Epithelial cell of esophagus (primary cell): ENCODE data around the gene DIO3.
"Not testable (repeated sequence)": the region's sequence is repeated elsewhere in the genome, so short reads cannot be mapped to it uniquely, and the experiment has no call there.

Source experiments
- DNase-seq: peaks from one replicate; pipeline ENCODE4 v3.0.0; 2010; ENCODE audit warnings: low read depth
- H3K4me3 ChIP-seq: 2 replicates; pipeline ENCODE4 v1.5.1; 2011; ENCODE audit warnings: mild to moderate bottlenecking, low read length, control low read depth
- TF ChIP-seq, protein P1 (sequence below): IDR thresholded peaks from 2 replicates; pipeline ENCODE4 v1.5.1; 2011; ENCODE audit warnings: low read depth, mild to moderate bottlenecking, low read length, control low read depth, inconsistent platforms; ENCODE audit not compliant: insufficient read depth; ENCODE audit errors: missing control alignments

Gene DIO3

DNA sequence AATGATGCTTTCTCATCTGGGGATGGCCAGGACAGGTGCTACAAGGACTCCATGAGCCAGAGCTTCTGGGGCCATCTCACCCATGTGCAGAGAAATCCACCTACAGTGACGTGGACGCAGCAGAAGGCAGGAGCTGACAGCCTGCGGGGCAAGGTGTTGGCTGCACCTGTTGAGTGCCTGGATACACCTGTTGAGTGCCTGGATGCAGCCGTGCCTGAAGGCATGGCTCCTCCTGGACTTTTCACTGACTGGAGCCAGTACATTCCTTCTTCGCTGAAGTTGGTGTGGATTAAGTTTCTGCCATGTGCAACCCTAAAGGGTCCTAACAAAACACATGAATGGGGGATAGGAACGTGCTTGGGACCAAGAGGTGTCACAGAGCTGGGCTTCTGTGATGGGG, 7.4 kb upstream of the DIO3 start:
- H3K4me3 ChIP-seq: no peak overlapping the region
- no peak for DNase-seq
- TF ChIP-seq, protein P1, sequence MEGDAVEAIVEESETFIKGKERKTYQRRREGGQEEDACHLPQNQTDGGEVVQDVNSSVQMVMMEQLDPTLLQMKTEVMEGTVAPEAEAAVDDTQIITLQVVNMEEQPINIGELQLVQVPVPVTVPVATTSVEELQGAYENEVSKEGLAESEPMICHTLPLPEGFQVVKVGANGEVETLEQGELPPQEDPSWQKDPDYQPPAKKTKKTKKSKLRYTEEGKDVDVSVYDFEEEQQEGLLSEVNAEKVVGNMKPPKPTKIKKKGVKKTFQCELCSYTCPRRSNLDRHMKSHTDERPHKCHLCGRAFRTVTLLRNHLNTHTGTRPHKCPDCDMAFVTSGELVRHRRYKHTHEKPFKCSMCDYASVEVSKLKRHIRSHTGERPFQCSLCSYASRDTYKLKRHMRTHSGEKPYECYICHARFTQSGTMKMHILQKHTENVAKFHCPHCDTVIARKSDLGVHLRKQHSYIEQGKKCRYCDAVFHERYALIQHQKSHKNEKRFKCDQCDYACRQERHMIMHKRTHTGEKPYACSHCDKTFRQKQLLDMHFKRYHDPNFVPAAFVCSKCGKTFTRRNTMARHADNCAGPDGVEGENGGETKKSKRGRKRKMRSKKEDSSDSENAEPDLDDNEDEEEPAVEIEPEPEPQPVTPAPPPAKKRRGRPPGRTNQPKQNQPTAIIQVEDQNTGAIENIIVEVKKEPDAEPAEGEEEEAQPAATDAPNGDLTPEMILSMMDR: no peak

DNA sequence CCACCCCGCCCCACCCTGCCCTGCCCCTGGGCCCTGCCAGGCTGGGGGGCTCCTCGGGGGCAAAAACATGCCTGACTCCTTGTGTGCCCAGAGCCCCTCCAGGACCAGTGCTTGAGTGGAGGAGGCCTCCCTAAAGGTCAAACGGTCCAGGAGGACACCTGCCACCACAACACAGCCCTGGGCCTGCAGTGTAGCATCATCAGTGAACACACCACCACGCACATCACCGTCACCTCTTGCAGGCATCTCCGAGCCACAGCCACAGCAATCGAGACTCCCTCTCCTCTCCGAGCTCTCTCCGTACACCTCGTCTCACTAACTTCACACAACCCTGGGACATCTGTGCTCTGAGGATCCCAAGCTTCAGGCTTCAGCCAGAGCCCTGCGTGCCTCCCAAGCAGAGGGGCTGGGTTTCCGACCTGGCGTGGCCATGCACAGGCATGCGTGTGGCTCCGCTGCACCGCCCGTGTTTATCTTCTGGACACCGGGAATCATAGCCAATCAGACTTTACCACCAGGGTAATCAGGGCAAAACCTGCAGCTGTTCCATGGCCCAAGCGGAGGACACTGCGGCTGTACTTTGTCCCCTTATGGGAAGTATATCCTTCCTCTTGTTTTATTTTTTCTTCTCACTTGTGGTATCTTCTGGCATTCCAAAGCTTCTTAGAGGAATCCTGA, 6.2 kb upstream of the DIO3 start:
- TF ChIP-seq, protein P1: no peak
- no peak for DNase-seq
- no peak overlapping the region for H3K4me3 ChIP-seq

DNA sequence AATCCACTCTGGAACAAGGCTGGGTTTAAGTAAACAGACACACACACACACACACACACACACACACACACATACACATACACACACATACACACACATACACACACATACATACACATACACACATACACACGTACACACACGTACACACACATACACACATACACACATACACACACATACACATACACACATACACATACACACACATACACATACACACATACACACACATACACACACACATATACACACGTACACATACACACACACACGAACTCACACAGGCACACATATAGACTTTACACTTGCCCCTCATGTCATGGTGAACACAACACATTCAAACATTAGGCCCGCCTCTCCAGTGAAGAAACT, 5.6 kb upstream of the DIO3 start:
- DNase-seq, H3K4me3 ChIP-seq: not testable (repeated sequence)

DNA sequence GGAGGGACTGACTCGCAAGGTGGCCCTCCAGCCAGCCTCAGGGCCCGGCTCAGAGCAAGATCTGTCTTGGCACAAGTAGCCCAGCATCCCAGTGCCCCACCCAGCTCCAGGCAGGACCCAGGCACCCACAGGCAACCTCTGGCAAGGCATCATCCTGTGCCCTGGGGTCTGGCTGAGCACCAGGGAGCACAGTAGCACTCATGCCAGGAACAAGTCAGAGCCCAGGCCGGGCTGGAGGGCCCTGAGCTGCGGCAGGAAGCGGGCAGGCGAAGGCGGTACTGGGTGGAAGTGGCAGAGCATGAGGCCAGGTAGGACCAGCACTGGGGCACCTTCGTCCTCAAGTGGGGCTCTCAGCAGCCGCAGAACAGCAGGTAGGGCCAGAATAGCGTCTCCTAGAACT, 5.2 kb upstream of the DIO3 start:
- TF ChIP-seq, protein P1: no peak
- no peak for DNase-seq
- no peak overlapping the region for H3K4me3 ChIP-seq

DNA sequence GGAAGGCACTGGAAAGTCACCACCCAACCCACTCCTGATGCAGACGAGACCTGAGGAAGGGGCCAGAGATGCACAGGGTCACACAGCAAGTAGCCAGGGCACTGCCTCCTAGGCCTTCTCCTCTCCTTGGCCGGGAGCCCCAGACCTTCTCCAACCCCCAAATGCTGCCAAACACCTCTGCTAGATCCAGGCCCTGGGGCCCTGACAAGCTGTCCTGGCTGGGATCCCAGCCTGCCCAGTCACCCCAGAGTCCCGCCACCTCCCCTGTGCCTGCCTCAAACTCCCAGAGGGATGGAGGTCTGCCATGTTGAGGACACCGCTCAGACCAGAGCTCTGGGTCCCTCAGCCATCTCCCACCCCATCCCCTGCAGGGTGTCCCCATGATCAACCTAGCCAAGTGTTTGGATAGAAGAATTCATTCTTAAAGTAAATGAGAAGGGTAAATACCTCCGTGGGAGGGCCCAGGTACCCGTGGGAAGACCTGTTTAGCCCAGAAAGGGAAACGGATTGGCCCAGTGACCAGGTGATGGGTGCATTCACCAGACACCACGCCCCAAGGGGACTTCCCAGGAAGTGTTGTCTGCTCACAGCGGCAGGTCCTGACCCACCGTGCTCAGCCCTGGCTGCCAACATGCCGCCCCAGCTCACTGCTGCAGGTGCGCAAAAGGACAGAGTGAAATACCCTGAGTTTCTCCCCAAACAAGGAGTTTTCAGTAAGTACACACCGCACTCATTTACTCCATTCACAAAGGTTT, 4.6 kb upstream of the DIO3 start:
- DNase-seq: no peak
- TF ChIP-seq, protein P1: no peak
- H3K4me3 ChIP-seq: no peak overlapping the region

DNA sequence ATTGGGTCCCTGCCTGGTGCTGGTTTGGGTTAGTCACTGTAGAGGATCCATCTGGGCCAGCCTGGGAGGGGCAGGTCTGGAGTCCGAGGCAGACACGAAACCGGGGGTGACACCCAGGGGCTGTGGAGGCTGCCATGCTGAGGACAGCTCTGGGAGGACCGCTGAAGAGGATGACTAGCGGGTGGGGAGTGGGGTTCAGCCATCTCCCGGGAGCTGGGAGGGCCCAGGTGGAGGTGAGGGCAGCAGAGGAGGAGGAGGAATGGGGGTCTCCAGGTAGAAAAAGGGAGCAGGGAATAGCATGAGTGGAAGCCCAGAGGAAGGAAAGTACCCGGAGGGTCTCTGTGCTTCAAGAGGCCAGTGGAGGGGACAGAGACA, 4.0 kb upstream of the DIO3 start:
- DNase-seq: no peak
- TF ChIP-seq, protein P1: no peak
- no peak overlapping the region for H3K4me3 ChIP-seq

DNA sequence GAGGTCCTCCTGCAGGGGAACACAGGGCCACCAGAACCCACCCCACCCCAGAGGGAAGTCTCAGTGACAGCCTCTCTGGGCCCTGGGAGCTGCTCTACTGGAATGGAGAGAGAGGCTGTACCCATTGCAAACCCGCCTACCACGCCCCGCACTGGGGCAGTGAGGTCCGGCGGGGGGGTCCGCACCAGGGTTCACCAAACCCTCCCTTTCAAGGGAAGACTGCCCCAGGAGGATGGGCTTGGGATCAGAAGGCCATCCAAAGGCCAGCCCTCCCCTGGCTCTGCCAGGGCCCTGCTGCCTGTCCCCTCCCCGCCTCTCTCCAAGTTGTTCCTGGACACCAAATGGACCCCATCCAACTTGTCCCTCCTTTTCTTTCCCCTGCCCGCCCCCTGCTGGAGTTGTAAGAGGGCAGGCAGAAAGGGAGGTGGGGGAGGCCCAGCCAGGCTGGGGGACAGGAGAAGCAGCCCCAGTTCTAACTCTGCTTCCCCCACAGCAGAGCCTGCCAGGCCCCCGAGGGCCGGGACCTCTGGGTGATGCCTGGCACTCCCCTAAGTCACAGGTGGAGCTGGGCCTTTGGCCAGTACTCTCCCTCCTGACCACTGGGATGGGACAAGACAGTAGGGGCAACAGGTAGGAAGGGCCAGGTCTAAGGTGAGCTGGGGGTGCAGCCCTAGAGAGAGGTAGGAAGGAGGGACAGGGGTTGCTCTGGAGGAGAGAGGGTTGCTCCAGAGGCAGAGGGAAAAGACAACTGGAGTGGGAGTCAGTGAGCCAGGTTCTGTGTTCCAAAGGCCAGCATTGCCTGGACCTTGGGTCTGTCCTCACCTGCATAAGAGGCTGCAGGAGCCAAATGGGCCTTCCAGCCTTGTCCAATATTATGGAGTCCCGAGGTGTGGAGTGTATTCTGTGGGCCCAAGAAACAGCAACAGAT, 3.2 kb upstream of the DIO3 start:
- no peak overlapping the region for H3K4me3 ChIP-seq
- TF ChIP-seq, protein P1: no peak
- no peak for DNase-seq
